ENCODE measurements around the gene SAP25. TPM values are rescaled to one million over a fixed set of nuclear protein-coding genes. Genes with fewer than 3 reads are reported as not detected.

Gene SAP25
- total RNA-seq, 1 experiment from 2014 or later, result 0.48 TPM

GRCh38 chr7:100600730-100601038 is 27.0 kb upstream of the SAP25 start:
- no peak for DNase-seq (ENCODE audit: low read depth, low spot score)
- in situ Hi-C loops (cut with HindIII; ENCODE audit: low pct_unique_long_range_greater_than_20kb, low sequenced_read_pairs), result no loop called here

GRCh38 chr7:100599911-100600729 is 26.4 kb upstream of the SAP25 start:
- DNase-seq (ENCODE audit: low read depth, low spot score), result peak; percentile 37
- in situ Hi-C loops (cut with HindIII; ENCODE audit: low pct_unique_long_range_greater_than_20kb, low sequenced_read_pairs), result no loop called here

GRCh38 chr7:100598425-100598824 is 24.7 kb upstream of the SAP25 start:
- in situ Hi-C loops (cut with HindIII; ENCODE audit: low pct_unique_long_range_greater_than_20kb, low sequenced_read_pairs), result no loop called here
- no peak for DNase-seq (ENCODE audit: low read depth, low spot score)

- in situ Hi-C loops (cut with HindIII; ENCODE audit: low pct_unique_long_range_greater_than_20kb, low sequenced_read_pairs), result no loop called here
- no peak for DNase-seq (ENCODE audit: low read depth, low spot score)
These were observed 21.5 kb upstream of the SAP25 start for GRCh38 chr7:100595188-100595587.

GRCh38 chr7:100591596-100591995 is 17.9 kb upstream of the SAP25 start:
- in situ Hi-C loops (cut with HindIII; ENCODE audit: low pct_unique_long_range_greater_than_20kb, low sequenced_read_pairs), result no loop called here
- DNase-seq (ENCODE audit: low read depth, low spot score), result no peak

GRCh38 chr7:100590077-100590737 is 16.5 kb upstream of the SAP25 start:
- no peak for DNase-seq (ENCODE audit: low read depth, low spot score)
- in situ Hi-C loops (cut with HindIII; ENCODE audit: low pct_unique_long_range_greater_than_20kb, low sequenced_read_pairs), result no loop called here

GRCh38 chr7:100589341-100589947 is 15.7 kb upstream of the SAP25 start:
- no peak for DNase-seq (ENCODE audit: low read depth, low spot score)
- in situ Hi-C loops (cut with HindIII; ENCODE audit: low pct_unique_long_range_greater_than_20kb, low sequenced_read_pairs), result no loop called here

- in situ Hi-C loops (cut with HindIII; ENCODE audit: low pct_unique_long_range_greater_than_20kb, low sequenced_read_pairs), result no loop called here
- DNase-seq (ENCODE audit: low read depth, low spot score), result peak; percentile 63
These were observed 14.7 kb upstream of the SAP25 start for GRCh38 chr7:100588438-100588837.

GRCh38 chr7:100586266-100587025 is 12.7 kb upstream of the SAP25 start, which contains the start of gene FBXO24:
Gene FBXO24 (plus strand): TSS chr7:100586328. CDS start chr7:100586626, 298 bp downstream.
- in situ Hi-C loops (cut with HindIII; ENCODE audit: low pct_unique_long_range_greater_than_20kb, low sequenced_read_pairs), result no loop called here
- DNase-seq (ENCODE audit: low read depth, low spot score), result peak; percentile 100

- peak; percentile 43 for DNase-seq (ENCODE audit: low read depth, low spot score)
- in situ Hi-C loops (cut with HindIII; ENCODE audit: low pct_unique_long_range_greater_than_20kb, low sequenced_read_pairs), result no loop called here
These were observed 12.0 kb upstream of the SAP25 start, which contains the start of gene LRCH4 for GRCh38 chr7:100585511-100586265. Gene LRCH4 (minus strand): TSS chr7:100586129. CDS start chr7:100586100, 29 bp downstream.

- DNase-seq (ENCODE audit: low read depth, low spot score), result no peak
- in situ Hi-C loops (cut with HindIII; ENCODE audit: low pct_unique_long_range_greater_than_20kb, low sequenced_read_pairs), result no loop called here
These were observed 11.2 kb upstream of the SAP25 start for GRCh38 chr7:100584683-100585510.

- no peak for DNase-seq (ENCODE audit: low read depth, low spot score)
- in situ Hi-C loops (cut with HindIII; ENCODE audit: low pct_unique_long_range_greater_than_20kb, low sequenced_read_pairs), result no loop called here
These were observed 10.5 kb upstream of the SAP25 start for GRCh38 chr7:100584054-100584682.

GRCh38 chr7:100583132-100584053 is 9.7 kb upstream of the SAP25 start:
- peak; percentile 58 for DNase-seq (ENCODE audit: low read depth, low spot score)
- in situ Hi-C loops (cut with HindIII; ENCODE audit: low pct_unique_long_range_greater_than_20kb, low sequenced_read_pairs), result no loop called here

GRCh38 chr7:100582650-100583049 is 8.9 kb upstream of the SAP25 start:
- no peak for DNase-seq (ENCODE audit: low read depth, low spot score)
- in situ Hi-C loops (cut with HindIII; ENCODE audit: low pct_unique_long_range_greater_than_20kb, low sequenced_read_pairs), result no loop called here

GRCh38 chr7:100582041-100582579 is 8.4 kb upstream of the SAP25 start:
- in situ Hi-C loops (cut with HindIII; ENCODE audit: low pct_unique_long_range_greater_than_20kb, low sequenced_read_pairs), result no loop called here

More at GRCh38 chr7:100582041-100582579, 8.4 kb upstream of the SAP25 start:
- DNase-seq (ENCODE audit: low read depth, low spot score), result no peak

Measured in SK-MEL-5 (cell line).